Activated B cell treated with CpG ODN at 0.5 μM for 24 hours (primary cell): ENCODE data around the gene GALR2. TPM values are rescaled to one million over a fixed set of nuclear protein-coding genes. Genes with fewer than 3 reads are reported as not detected.
"Not testable (repeated sequence)": the region's sequence is repeated elsewhere in the genome, so short reads cannot be mapped to it uniquely, and the experiment has no call there.

Experiments used
- ATAC-seq: fragments of 200-7000 bp; cut with Tn5 transposase; one replicate; pipeline ENCODE4 v1.10.0; 2021; ENCODE audit warnings: low read depth, mild to moderate bottlenecking, moderate library complexity
- CTCF ChIA-PET: fragments of 350-600 bp; sonication (Branson Sonifier 250); formaldehyde crosslinking; loops from one replicate; lab custom pipeline; 2021; ENCODE audit warnings: antibody characterized with exemption; lab: Charles Lee
- POLR2A ChIA-PET: fragments of 350-600 bp; sonication (Branson Sonifier 250); formaldehyde crosslinking; loops from one replicate; lab custom pipeline; 2021; ENCODE audit warnings: antibody characterized with exemption; lab: Charles Lee
- DNase-seq: peaks from one replicate; pipeline ENCODE4 v3.0.0; 2022
- H3K27ac Mint-ChIP-seq: one replicate; pipeline ENCODE4 v1.8.0; 2020; ENCODE audit warnings: mixed read lengths
- H3K27me3 Mint-ChIP-seq: one replicate; pipeline ENCODE4 v1.8.0; 2021; ENCODE audit warnings: mixed read lengths
- H3K36me3 Mint-ChIP-seq: one replicate; pipeline ENCODE4 v1.8.0; 2021; ENCODE audit warnings: low read depth, mixed read lengths
- H3K4me1 Mint-ChIP-seq: one replicate; pipeline ENCODE4 v1.8.0; 2021; ENCODE audit warnings: mixed read lengths
- H3K4me3 Mint-ChIP-seq: one replicate; pipeline ENCODE4 v1.8.0; 2020; ENCODE audit warnings: mild to moderate bottlenecking, mixed read lengths
- H3K9me3 Mint-ChIP-seq: one replicate; pipeline ENCODE4 v1.8.0; 2020; ENCODE audit warnings: mixed read lengths
- intact Hi-C: fragments of 100-400 bp; cut with micrococcal nuclease; formaldehyde crosslinking; loops from one replicate; pipeline ENCODE4 v1.15.1; 2024
- total RNA-seq: library from RNA; stranded (reverse); gene quantifications from 2 replicates; pipeline ENCODE4 v1.2.3, GENCODE V29; 2022
- TF ChIP-seq, protein P1 (sequence below): fragments of 200-600 bp; IDR thresholded peaks from one replicate; pipeline ENCODE4 v1.8.0; 2022; ENCODE audit warnings: antibody characterized with exemption, mild to moderate bottlenecking

Gene GALR2
- total RNA-seq, 1 donor from 2014 or later, result 0.18 TPM

DNA sequence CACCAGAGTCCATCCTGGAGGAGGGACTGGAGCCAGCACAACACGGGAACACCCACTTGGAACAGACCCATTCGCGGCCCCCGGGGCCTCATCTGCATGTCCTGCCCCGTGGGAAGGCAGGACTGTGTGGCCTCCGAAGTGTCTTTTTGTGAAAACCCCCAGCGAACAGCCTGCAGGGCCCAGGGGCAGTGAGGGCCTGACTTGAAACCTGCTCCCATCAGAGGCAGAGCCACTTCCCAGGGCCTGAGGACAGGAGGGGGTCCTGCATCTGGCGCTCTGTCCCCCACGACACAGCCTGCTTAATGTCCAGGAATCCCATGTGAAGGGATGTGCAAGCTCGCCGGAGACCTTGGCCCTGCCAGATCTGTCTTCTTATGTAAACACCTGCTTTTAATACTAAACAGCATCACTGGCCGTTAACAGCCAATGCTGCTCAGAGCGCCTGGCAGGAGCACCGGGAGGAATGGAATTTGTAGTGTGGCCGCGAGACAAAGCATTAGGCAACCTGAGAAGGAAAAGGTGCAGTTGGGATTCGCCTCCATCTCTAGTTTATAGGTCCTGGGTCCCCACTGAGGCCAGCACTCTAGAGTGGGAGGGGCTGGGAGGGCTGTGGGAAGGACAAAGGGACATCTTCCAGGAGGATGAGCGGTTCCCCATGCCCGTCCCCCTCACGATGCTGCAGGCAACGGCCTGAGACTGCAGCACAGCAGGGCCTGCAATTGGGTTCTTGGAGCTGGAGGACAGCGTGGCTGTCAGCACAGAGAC is 37.9 kb upstream of the GALR2 start:
- Mint-ChIP-seq H3K36me3 (peaks cover 39% of the 10 kb centered on the region), H3K4me1 (no peaks in the 10 kb centered on the region), H3K9me3 (no peaks in the 10 kb centered on the region), H3K4me3 (no peak overlapping the region), H3K27me3 (no peaks in the 10 kb centered on the region), H3K27ac (no peak overlapping the region)
- CTCF ChIA-PET, result no interaction called here
- TF ChIP-seq, protein P1, sequence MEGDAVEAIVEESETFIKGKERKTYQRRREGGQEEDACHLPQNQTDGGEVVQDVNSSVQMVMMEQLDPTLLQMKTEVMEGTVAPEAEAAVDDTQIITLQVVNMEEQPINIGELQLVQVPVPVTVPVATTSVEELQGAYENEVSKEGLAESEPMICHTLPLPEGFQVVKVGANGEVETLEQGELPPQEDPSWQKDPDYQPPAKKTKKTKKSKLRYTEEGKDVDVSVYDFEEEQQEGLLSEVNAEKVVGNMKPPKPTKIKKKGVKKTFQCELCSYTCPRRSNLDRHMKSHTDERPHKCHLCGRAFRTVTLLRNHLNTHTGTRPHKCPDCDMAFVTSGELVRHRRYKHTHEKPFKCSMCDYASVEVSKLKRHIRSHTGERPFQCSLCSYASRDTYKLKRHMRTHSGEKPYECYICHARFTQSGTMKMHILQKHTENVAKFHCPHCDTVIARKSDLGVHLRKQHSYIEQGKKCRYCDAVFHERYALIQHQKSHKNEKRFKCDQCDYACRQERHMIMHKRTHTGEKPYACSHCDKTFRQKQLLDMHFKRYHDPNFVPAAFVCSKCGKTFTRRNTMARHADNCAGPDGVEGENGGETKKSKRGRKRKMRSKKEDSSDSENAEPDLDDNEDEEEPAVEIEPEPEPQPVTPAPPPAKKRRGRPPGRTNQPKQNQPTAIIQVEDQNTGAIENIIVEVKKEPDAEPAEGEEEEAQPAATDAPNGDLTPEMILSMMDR, result no peak
- ATAC-seq (no peak), DNase-seq (no peak)
- POLR2A ChIA-PET, result interaction anchor here (0.6 kb wide), 1 partner anchor 27 kb away, joined by 4 read pairs; no protein-coding TSS in a partner anchor
- intact Hi-C loops, result no loop called here

DNA sequence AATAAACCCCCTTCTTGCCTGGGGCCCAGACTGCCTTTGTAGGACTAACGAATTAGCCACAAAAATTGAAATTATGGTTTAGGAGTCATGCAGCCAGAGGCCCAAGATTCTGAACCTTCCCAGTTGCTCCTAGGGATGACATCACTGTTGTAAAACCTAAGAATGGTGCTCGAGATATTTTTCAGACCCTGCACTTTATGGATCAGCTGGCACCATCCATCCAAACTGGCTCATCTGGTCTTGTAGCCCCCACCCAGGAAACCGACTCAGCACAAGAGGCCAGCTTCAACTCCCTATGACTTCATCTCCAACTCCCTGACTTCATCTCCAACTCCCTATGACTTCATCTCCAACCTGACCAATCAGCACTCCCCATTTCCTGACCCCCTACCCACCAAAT is 36.5 kb upstream of the GALR2 start:
- intact Hi-C loops, result no loop called here
- DNase-seq, result no peak
- ChIA-PET POLR2A (no interaction called here), CTCF (no interaction called here)
- Mint-ChIP-seq H3K9me3 (no peaks in the 10 kb centered on the region), H3K27ac (no peak overlapping the region), H3K27me3 (no peaks in the 10 kb centered on the region), H3K36me3 (peaks cover 50% of the 10 kb centered on the region), H3K4me3 (no peak overlapping the region), H3K4me1 (no peaks in the 10 kb centered on the region)
- TF ChIP-seq, protein P1, result no peak
- ATAC-seq, result no peak

DNA sequence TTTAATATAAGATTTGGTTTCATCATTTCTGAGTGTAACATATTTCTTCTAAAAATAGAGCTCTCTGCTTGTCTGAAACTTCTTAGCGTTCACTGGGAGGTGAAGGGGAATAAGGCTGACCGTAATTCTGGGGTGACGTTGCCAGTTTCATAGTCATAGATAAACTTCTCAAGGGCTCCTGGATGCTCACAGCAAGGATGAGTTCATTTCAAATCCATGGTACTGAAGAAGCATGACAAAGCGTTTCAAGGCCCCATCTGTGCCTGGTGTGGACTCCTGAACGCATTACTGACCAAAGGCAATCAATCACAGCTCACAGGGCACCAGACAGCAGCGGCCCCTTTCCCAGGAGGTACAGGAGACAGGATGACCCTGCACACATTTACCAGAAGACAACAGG is 35.5 kb upstream of the GALR2 start:
- intact Hi-C loops, result no loop called here
- ATAC-seq (no peak), DNase-seq (no peak)
- Mint-ChIP-seq H3K4me3 (no peak overlapping the region), H3K9me3 (no peaks in the 10 kb centered on the region), H3K27me3 (no peaks in the 10 kb centered on the region), H3K27ac (no peak overlapping the region), H3K4me1 (no peaks in the 10 kb centered on the region), H3K36me3 (peaks cover 60% of the 10 kb centered on the region)
- ChIA-PET POLR2A (no interaction called here), CTCF (no interaction called here)
- TF ChIP-seq, protein P1, result no peak

DNA sequence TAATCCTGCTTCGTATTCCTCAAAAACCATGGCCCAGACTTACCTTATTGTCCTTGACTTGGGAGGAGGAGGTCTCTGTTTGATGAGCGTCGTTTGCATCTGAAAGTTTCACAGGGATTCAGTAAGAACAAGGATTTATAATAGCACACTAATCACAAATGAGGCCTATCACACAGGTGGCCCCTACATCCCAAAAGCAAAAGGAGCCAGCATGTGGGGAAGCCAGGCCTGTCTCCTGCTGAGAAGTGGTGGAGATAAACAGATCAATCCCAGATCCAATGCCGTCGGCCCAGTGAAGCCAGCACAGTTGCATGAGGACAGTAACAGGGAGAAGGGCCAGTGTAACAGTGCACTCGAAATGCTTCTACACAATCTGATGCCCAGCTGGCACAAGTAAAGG is 34.2 kb upstream of the GALR2 start:
- TF ChIP-seq, protein P1, result no peak
- no peaks in the 10 kb centered on the region for H3K9me3 Mint-ChIP-seq
- no peaks in the 10 kb centered on the region for H3K27me3 Mint-ChIP-seq
- H3K4me1 Mint-ChIP-seq, result no peaks in the 10 kb centered on the region
- POLR2A ChIA-PET, result no interaction called here
- CTCF ChIA-PET, result no interaction called here
- no peak overlapping the region for H3K27ac Mint-ChIP-seq
- H3K36me3 Mint-ChIP-seq, result peaks cover 73% of the 10 kb centered on the region
- H3K4me3 Mint-ChIP-seq, result no peak overlapping the region
- no peak for DNase-seq
- no peak for ATAC-seq
- intact Hi-C loops, result no loop called here

DNA sequence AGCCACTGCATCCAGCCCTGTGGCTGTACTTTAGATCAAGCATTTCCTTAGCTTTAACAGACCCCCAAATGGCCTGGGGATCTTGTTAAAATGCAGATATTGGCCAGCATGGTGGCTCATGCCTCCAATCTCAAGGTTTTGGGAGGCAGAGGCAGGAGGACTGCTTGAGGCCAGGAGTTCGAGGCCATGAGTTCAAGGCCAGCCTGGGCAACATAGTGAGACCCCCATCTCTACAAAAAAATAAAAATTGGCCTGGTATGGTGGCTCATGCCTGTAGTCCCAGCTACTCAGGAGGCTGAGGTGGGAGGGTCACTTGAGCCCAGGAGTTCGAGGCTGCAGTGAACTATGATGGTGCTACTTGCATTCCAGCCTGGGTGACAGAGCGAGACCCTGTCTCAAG is 31.7 kb upstream of the GALR2 start:
- POLR2A ChIA-PET, H3K9me3 Mint-ChIP-seq, H3K27ac Mint-ChIP-seq, CTCF ChIA-PET, H3K4me3 Mint-ChIP-seq, H3K27me3 Mint-ChIP-seq, H3K4me1 Mint-ChIP-seq, ATAC-seq, DNase-seq, intact Hi-C loops: not testable (repeated sequence)
- H3K36me3 Mint-ChIP-seq, result peaks cover 89% of the 10 kb centered on the region

DNA sequence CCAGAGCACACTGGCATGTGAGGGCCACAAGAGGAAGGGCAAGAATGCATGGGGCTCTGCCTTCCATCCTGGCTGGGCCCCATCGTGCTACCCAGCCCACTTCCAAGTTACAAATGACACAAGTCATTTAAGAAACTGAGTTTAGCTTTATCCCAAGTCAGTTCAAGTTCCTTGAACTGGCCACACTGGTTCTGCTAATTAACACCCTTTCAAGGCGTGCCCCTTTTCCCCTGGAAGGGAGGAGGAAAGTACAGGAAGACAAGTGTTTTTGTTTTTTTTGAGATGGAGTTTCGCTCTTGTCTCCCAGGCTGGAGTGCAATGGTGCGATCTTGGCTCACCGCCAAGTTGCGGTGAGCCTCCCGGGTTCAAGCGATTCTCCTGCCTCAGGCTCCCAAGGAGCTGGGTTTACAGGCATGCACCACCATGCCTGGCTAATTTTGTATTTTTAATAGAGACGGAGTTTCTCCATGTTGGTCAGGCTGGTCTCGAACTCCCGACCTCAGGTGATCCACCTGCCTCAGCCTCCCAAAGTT is 30.0 kb upstream of the GALR2 start:
- intact Hi-C loops, result not testable (repeated sequence)

More for the DNA sequence above, 30.0 kb upstream of the GALR2 start:
- POLR2A ChIA-PET, H3K9me3 Mint-ChIP-seq, DNase-seq, H3K27me3 Mint-ChIP-seq, H3K4me1 Mint-ChIP-seq, CTCF ChIA-PET, H3K27ac Mint-ChIP-seq, H3K4me3 Mint-ChIP-seq, ATAC-seq: not testable (repeated sequence)
- H3K36me3 Mint-ChIP-seq, result peaks cover 88% of the 10 kb centered on the region
